ENCODE measurements around the gene DDX56.

DDX56 gene

DNA sequence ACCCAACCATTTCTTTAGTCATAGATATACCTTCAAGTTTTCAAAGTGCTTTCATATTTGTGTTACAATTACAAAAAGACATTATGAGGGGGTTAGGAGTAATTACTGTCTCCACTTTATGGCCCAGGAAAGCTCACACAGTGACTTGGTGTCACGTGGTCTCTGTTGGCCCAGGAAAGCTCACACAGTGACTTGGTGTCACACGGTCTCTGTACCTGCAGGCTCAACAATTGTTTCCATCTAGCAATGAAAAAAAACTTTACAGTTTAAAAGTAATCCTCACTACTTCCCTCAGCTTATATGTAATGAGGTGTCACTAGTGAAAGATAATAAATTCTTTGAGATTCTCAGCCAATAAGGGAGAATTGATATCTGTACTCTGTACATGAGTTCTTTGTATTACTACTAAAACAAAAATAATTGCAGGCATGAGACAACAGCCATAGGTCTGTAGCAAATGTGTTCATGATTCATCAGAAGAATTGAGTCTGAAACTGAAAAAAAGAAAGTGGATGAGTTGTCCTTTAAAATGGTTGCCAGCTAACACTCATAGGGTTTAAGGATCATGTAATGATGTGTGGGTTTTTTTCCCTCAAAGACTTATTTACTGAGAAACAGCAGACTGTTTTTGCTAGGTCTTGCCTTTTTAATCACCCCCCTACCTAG, 43.6 kb upstream of the DDX56 start:
- no peak overlapping the region for H3K4me3 ChIP-seq (ENCODE audit: low read depth, low read length)
- TF ChIP-seq, protein P1, sequence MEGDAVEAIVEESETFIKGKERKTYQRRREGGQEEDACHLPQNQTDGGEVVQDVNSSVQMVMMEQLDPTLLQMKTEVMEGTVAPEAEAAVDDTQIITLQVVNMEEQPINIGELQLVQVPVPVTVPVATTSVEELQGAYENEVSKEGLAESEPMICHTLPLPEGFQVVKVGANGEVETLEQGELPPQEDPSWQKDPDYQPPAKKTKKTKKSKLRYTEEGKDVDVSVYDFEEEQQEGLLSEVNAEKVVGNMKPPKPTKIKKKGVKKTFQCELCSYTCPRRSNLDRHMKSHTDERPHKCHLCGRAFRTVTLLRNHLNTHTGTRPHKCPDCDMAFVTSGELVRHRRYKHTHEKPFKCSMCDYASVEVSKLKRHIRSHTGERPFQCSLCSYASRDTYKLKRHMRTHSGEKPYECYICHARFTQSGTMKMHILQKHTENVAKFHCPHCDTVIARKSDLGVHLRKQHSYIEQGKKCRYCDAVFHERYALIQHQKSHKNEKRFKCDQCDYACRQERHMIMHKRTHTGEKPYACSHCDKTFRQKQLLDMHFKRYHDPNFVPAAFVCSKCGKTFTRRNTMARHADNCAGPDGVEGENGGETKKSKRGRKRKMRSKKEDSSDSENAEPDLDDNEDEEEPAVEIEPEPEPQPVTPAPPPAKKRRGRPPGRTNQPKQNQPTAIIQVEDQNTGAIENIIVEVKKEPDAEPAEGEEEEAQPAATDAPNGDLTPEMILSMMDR (IDR thresholded peaks at IDR 0.05; ENCODE audit: low read depth, low read length): no peak

DNA sequence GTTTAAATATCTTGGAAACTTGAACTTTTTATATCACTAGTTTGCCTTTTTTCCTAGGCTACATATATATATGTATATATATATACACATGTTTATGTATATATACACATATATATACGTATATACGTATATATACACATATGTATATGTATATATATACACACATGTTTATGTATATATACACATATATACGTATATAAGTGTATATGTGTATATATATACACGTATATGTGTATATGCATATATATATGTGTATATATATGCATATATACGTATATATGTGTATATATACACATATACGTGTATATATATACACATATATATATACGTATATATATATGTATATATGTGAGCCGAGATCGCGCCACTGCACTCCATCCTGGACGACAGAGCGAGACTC, 42.8 kb upstream of the DDX56 start:
- no peak overlapping the region for H3K4me3 ChIP-seq (ENCODE audit: low read depth, low read length)
- TF ChIP-seq, protein P1 (IDR thresholded peaks at IDR 0.05; ENCODE audit: low read depth, low read length): no peak

DNA sequence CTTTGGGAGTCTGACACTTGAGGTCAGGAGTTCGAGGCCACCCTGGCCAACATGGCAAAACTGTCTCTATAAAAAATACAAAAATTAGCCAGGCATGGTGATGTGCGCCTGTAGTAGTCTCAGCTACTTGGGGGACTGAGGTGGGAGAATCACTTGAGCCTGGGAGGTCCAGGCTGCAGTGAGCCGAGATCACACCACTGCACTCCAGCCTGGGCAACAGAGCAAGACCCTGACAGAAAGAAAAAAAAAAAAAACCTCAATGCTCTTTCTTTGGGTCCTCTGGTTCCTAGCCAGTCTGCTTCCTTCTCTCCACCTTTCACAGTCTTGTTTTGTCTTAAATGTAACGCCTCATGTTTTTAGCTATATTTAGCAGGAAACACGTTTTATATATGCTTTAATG, 42.1 kb upstream of the DDX56 start:
- no peak overlapping the region for H3K4me3 ChIP-seq (ENCODE audit: low read depth, low read length)
- TF ChIP-seq, protein P1 (IDR thresholded peaks at IDR 0.05; ENCODE audit: low read depth, low read length): no peak

DNA sequence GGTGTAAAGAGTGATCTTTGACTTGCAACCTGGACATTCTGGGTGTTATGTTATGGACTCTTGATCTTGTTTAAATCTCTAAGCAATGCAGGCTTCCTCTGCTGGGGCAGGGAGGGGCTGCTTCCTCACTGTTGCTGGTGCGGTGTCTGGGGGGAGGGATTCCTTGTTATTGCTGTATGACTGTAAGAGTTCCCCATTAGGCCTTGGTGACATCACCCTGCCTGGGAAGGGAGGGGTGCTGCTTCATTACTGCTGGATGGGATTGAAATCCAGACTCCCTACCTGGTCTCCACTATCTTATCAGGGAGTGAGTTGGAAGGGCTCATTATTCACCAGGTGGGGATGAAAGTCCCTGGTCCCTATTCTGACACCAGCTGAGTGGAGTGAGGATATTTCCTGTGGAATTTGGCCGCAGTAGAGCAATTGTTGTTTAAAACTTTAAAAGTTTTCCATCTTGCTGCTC, 41.5 kb upstream of the DDX56 start:
- H3K4me3 ChIP-seq (ENCODE audit: low read depth, low read length): no peak overlapping the region
- TF ChIP-seq, protein P1 (IDR thresholded peaks at IDR 0.05; ENCODE audit: low read depth, low read length): no peak

DNA sequence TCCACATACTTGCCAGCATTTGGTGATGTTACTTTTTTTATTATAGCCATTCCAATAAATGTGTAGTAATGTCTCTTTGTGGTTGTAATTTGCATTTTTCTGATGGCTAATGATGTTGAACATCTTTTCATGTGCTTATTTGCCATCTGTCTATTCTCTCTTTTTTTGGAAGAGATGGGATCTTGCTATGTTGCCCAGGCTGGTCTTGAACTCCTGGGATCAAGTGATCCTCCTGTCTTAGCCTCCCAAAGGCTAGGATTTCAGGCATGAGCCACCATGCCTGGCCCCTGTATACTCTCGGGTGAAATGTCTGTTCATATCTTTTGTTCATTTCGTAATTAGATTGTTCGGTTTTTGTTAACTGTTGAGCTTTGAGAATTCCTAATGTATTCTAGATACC, 36.1 kb upstream of the DDX56 start:
- no peak overlapping the region for H3K4me3 ChIP-seq (ENCODE audit: low read depth, low read length)
- TF ChIP-seq, protein P1 (IDR thresholded peaks at IDR 0.05; ENCODE audit: low read depth, low read length): no peak

DNA sequence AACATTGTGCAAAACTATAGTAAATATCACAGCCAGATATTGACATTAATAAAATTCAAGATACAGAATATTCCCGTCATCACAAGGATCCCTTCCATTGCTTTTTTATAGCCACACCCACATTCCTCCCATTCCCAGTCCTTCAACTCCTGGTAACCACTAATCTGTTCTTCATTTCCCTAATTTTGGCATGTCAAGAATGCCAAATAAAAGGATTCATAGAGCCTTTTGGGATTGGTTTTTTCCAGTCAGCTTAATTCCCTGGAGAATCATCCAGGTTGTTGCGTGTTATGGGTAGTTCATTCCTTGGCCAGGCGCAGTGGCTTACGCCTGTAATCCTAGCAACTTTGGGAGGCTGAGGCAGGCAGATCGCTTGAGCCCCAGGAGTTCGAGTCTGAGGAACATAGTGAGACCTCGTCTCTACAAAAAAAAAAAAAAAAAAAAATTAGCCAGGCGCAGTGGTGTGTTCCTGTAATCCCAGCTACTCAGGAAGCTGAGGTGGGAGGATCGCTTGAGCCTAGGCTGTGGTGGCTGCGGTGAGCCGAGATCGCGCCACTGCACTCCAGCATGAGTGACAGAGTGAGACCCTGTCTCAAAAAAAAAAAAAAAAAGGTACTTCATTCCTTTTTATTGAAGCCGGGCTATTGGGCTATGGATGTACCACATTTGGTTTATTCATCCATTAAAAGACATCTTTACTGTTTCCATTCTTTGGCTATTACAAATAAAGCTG, 35.4 kb upstream of the DDX56 start:
- H3K4me3 ChIP-seq (ENCODE audit: low read depth, low read length): no peak overlapping the region
- TF ChIP-seq, protein P1 (IDR thresholded peaks at IDR 0.05; ENCODE audit: low read depth, low read length): no peak

All from WI38 (cell line).